Measurements from ENCODE around the gene ALMS1.

The ALMS1 gene

GRCh38 chr2:73370348-73370747 lies 15.3 kb upstream of the ALMS1 start:
- Mint-ChIP-seq H3K4me3 (no peak overlapping the region), H3K4me1 (ENCODE audit: low read depth in 2 of 2) (no peaks in the 10 kb centered on the region), H3K9me3 (no peaks in the 10 kb centered on the region), H3K27ac (no peak overlapping the region), H3K27me3 (peaks cover 21 to 39% of the 10 kb centered on the region in 2 donors), H3K36me3 (ENCODE audit: insufficient read depth) (no peaks in the 10 kb centered on the region)
- DNase-seq (no peak), ATAC-seq (replicated peaks) (no peak)

GRCh38 chr2:73373344-73373743 lies 12.3 kb upstream of the ALMS1 start:
- Mint-ChIP-seq H3K36me3 (ENCODE audit: insufficient read depth) (no peaks in the 10 kb centered on the region), H3K27me3 (peaks cover 43 to 55% of the 10 kb centered on the region in 2 donors), H3K27ac (no peak overlapping the region), H3K9me3 (peaks cover 0 to 5% of the 10 kb centered on the region in 2 donors), H3K4me3 (no peak overlapping the region), H3K4me1 (ENCODE audit: low read depth in 2 of 2) (no peaks in the 10 kb centered on the region)
- DNase-seq, result no peak
- ATAC-seq (replicated peaks), result no peak

- no peak for ATAC-seq (replicated peaks)
- no peak for DNase-seq
- Mint-ChIP-seq H3K9me3 (peaks cover 0 to 5% of the 10 kb centered on the region in 2 donors), H3K4me1 (ENCODE audit: low read depth in 2 of 2) (no peaks in the 10 kb centered on the region), H3K4me3 (no peak overlapping the region), H3K27ac (no peak overlapping the region), H3K27me3 (peaks cover 53 to 59% of the 10 kb centered on the region in 2 donors), H3K36me3 (ENCODE audit: insufficient read depth) (no peaks in the 10 kb centered on the region)
Observed at GRCh38 chr2:73374269-73374668, 11.4 kb upstream of the ALMS1 start.

- H3K27ac Mint-ChIP-seq, result no peak overlapping the region
- no peak overlapping the region for H3K4me3 Mint-ChIP-seq
- H3K27me3 Mint-ChIP-seq, result peaks cover 62 to 73% of the 10 kb centered on the region in 2 donors
- DNase-seq, result no peak
- no peak for ATAC-seq (replicated peaks)
- H3K36me3 Mint-ChIP-seq (ENCODE audit: insufficient read depth), result no peaks in the 10 kb centered on the region
- no peaks in the 10 kb centered on the region for H3K4me1 Mint-ChIP-seq (ENCODE audit: low read depth in 2 of 2)
- H3K9me3 Mint-ChIP-seq, result peaks cover 0 to 5% of the 10 kb centered on the region in 2 donors
Observed at GRCh38 chr2:73376681-73377080, 9.0 kb upstream of the ALMS1 start.

GRCh38 chr2:73383036-73383435 lies 2.6 kb upstream of the ALMS1 start:
- peaks cover 16 to 18% of the 10 kb centered on the region in 2 donors for H3K4me1 Mint-ChIP-seq (ENCODE audit: low read depth in 2 of 2)
- DNase-seq (no peak), ATAC-seq (replicated peaks) (no peak)
- H3K27ac Mint-ChIP-seq, result no peak overlapping the region
- H3K36me3 Mint-ChIP-seq (ENCODE audit: insufficient read depth), result peaks cover 12% of the 10 kb centered on the region
- no peak overlapping the region for H3K4me3 Mint-ChIP-seq
- peaks cover 25 to 27% of the 10 kb centered on the region in 2 donors for H3K27me3 Mint-ChIP-seq
- no peaks in the 10 kb centered on the region for H3K9me3 Mint-ChIP-seq

GRCh38 chr2:73385123-73385503 lies 523 bp upstream of the ALMS1 start:
- Mint-ChIP-seq H3K27me3 (peaks cover 7 to 14% of the 10 kb centered on the region in 2 donors), H3K27ac (peak overlapping the region; percentile 88 to 89), H3K9me3 (no peaks in the 10 kb centered on the region), H3K4me1 (ENCODE audit: low read depth in 2 of 2) (peaks cover 19 to 30% of the 10 kb centered on the region in 2 donors), H3K4me3 (peak overlapping the region; percentile 85 to 88), H3K36me3 (ENCODE audit: insufficient read depth) (peaks cover 12% of the 10 kb centered on the region)
- DNase-seq, result no peak
- ATAC-seq (replicated peaks), result no peak

- no peak for DNase-seq
- Mint-ChIP-seq H3K27me3 (peaks cover 2 to 7% of the 10 kb centered on the region in 2 donors), H3K36me3 (ENCODE audit: insufficient read depth) (peaks cover 12% of the 10 kb centered on the region), H3K4me1 (ENCODE audit: low read depth in 2 of 2) (peaks cover 21 to 30% of the 10 kb centered on the region in 2 donors), H3K9me3 (no peaks in the 10 kb centered on the region), H3K4me3 (peak overlapping the region; percentile 85 to 88), H3K27ac (peak overlapping the region; percentile 88 to 89)
- peak; percentile 5 for ATAC-seq (replicated peaks)
Observed at GRCh38 chr2:73386342-73386868, 769 bp downstream of the ALMS1 start.

GRCh38 chr2:73386894-73387636 lies 1.4 kb downstream of the ALMS1 start:
- ATAC-seq (replicated peaks) (no peak), DNase-seq (no peak)
- peaks cover 26 to 30% of the 10 kb centered on the region in 2 donors for H3K4me1 Mint-ChIP-seq (ENCODE audit: low read depth in 2 of 2)
- peak overlapping the region; percentile 85 to 88 for H3K4me3 Mint-ChIP-seq
- peak overlapping the region; percentile 88 to 89 for H3K27ac Mint-ChIP-seq
- peaks cover 12% of the 10 kb centered on the region for H3K36me3 Mint-ChIP-seq (ENCODE audit: insufficient read depth)
- H3K27me3 Mint-ChIP-seq, result peaks cover 0 to under 1% of the 10 kb centered on the region in 2 donors
- H3K9me3 Mint-ChIP-seq, result no peaks in the 10 kb centered on the region

- H3K4me1 Mint-ChIP-seq (ENCODE audit: low read depth in 2 of 2), result peaks cover 10 to 26% of the 10 kb centered on the region in 2 donors
- no peak overlapping the region for H3K4me3 Mint-ChIP-seq
- H3K36me3 Mint-ChIP-seq (ENCODE audit: insufficient read depth), result peaks cover 6% of the 10 kb centered on the region
- ATAC-seq (replicated peaks), result no peak
- H3K27me3 Mint-ChIP-seq, result no peaks in the 10 kb centered on the region
- H3K9me3 Mint-ChIP-seq, result no peaks in the 10 kb centered on the region
- H3K27ac Mint-ChIP-seq, result peak overlapping the region in 1 of 2 donors; percentile 70
- DNase-seq, result no peak
Observed at GRCh38 chr2:73402386-73403103, 16.9 kb downstream of the ALMS1 start.

GRCh38 chr2:73403237-73403636 lies 17.6 kb downstream of the ALMS1 start:
- DNase-seq, result no peak
- H3K9me3 Mint-ChIP-seq, result no peaks in the 10 kb centered on the region
- peaks cover 6% of the 10 kb centered on the region for H3K36me3 Mint-ChIP-seq (ENCODE audit: insufficient read depth)
- no peak overlapping the region for H3K4me3 Mint-ChIP-seq
- no peak overlapping the region for H3K27ac Mint-ChIP-seq
- H3K4me1 Mint-ChIP-seq (ENCODE audit: low read depth in 2 of 2), result peaks cover 12 to 26% of the 10 kb centered on the region in 2 donors
- no peaks in the 10 kb centered on the region for H3K27me3 Mint-ChIP-seq
- no peak for ATAC-seq (replicated peaks)

GRCh38 chr2:73404409-73404808 lies 18.8 kb downstream of the ALMS1 start:
- H3K4me1 Mint-ChIP-seq (ENCODE audit: low read depth in 2 of 2), result peaks cover 12 to 28% of the 10 kb centered on the region in 2 donors
- peaks cover 6% of the 10 kb centered on the region for H3K36me3 Mint-ChIP-seq (ENCODE audit: insufficient read depth)
- no peak overlapping the region for H3K4me3 Mint-ChIP-seq
- DNase-seq (no peak), ATAC-seq (replicated peaks) (no peak)
- no peak overlapping the region for H3K27ac Mint-ChIP-seq
- H3K27me3 Mint-ChIP-seq, result no peaks in the 10 kb centered on the region
- H3K9me3 Mint-ChIP-seq, result no peaks in the 10 kb centered on the region

GRCh38 chr2:73406996-73407395 lies 21.4 kb downstream of the ALMS1 start:
- DNase-seq (no peak), ATAC-seq (replicated peaks) (no peak)
- Mint-ChIP-seq H3K4me3 (no peak overlapping the region), H3K9me3 (no peaks in the 10 kb centered on the region), H3K36me3 (ENCODE audit: insufficient read depth) (no peaks in the 10 kb centered on the region), H3K4me1 (ENCODE audit: low read depth in 2 of 2) (peaks cover 9 to 19% of the 10 kb centered on the region in 2 donors), H3K27me3 (no peaks in the 10 kb centered on the region), H3K27ac (no peak overlapping the region)

- ATAC-seq (replicated peaks) (no peak), DNase-seq (no peak)
- no peaks in the 10 kb centered on the region for H3K9me3 Mint-ChIP-seq
- no peak overlapping the region for H3K4me3 Mint-ChIP-seq
- H3K27ac Mint-ChIP-seq, result no peak overlapping the region
- H3K36me3 Mint-ChIP-seq (ENCODE audit: insufficient read depth), result peaks cover 4% of the 10 kb centered on the region
- no peaks in the 10 kb centered on the region for H3K27me3 Mint-ChIP-seq
- peaks cover 9 to 14% of the 10 kb centered on the region in 2 donors for H3K4me1 Mint-ChIP-seq (ENCODE audit: low read depth in 2 of 2)
Observed at GRCh38 chr2:73408198-73408597, 22.6 kb downstream of the ALMS1 start.

- Mint-ChIP-seq H3K36me3 (ENCODE audit: insufficient read depth) (peaks cover 9% of the 10 kb centered on the region), H3K4me1 (ENCODE audit: low read depth in 2 of 2) (peaks cover 3 to 14% of the 10 kb centered on the region in 2 donors), H3K4me3 (no peak overlapping the region), H3K9me3 (no peaks in the 10 kb centered on the region), H3K27ac (no peak overlapping the region), H3K27me3 (no peaks in the 10 kb centered on the region)
- no peak for ATAC-seq (replicated peaks)
- DNase-seq, result no peak
Observed at GRCh38 chr2:73414696-73415095, 29.1 kb downstream of the ALMS1 start.

Data from effector memory CD8-positive, alpha-beta T cell (primary cell).